ENCODE results near the gene XYLT1. TPM values are rescaled to one million over a fixed set of nuclear protein-coding genes. Genes with fewer than 3 reads are reported as not detected.

Gene XYLT1
- total and polyA plus RNA-seq, 2 of the 8 experiments (the other 6 are each of a cell fraction or from before 2014, with no cell fraction given) = 6.6 to 25.4 TPM

DNA sequence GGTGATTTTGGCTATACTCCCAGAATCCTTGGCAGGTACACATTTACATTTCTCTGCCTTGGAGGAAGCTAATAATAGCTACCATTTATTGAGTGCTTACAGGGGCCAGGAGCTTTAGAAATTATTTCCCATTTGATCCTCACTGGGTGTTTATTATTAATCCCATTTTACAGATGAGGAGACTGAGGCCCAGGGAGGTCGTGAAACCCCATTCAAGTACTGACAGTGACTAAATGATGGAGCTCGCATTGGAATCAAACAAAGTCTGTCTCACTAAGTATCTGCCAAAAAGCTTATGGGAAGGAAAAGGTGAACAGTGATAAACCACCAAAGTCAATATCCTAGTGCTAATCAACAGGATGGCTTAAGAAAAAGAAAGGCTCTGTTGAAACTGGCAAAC is 33.3 kb upstream of the XYLT1 start:
- CTCF ChIA-PET (ENCODE audit: partially characterized antibody) = interaction anchor here (0.9 to 1.5 kb wide), 2 partner anchors 23 to 53 kb away, joined by 3 to 4 read pairs; no protein-coding TSS in a partner anchor
- no peaks in the 10 kb centered on the region for H3K36me3 ChIP-seq (ENCODE audit: control insufficient read depth in 2 of 4, insufficient read depth in 4 of 4, low read length in 3 of 4)
- no peak overlapping the region for H2AK5ac ChIP-seq (ENCODE audit: low read depth, low read length)

More for the DNA sequence above, 33.3 kb upstream of the XYLT1 start:
- no peak overlapping the region for H2BK15ac ChIP-seq (ENCODE audit: low read length)
- no peak overlapping the region for H3K18ac ChIP-seq (ENCODE audit: extremely low read depth, low read length)
- H3K9me3 ChIP-seq (ENCODE audit: insufficient read depth in 2 of 2, low read depth in 1 of 2, low read length in 1 of 2) = peaks cover 9 to 13% of the 10 kb centered on the region in 2 experiments
- H3K56ac ChIP-seq (replicated peaks; ENCODE audit: insufficient read length, low read depth, low read length) = no peak overlapping the region
- TF ChIP-seq SP4 (IDR thresholded peaks at IDR 0.05; ENCODE audit: low read length) (no peak), MAFK (IDR thresholded peaks at IDR 0.05; ENCODE audit: low read depth, low read length) (no peak), SRF (IDR thresholded peaks at IDR 0.05; ENCODE audit: low read depth, low read length) (no peak), SUZ12 (IDR thresholded peaks at IDR 0.05; ENCODE audit: low read length) (no peak), YY1 (IDR thresholded peaks at IDR 0.05; ENCODE audit: low read depth, low read length) (no peak), CREB1 (IDR thresholded peaks at IDR 0.05) (no peak)
- TF ChIP-seq, protein P1, sequence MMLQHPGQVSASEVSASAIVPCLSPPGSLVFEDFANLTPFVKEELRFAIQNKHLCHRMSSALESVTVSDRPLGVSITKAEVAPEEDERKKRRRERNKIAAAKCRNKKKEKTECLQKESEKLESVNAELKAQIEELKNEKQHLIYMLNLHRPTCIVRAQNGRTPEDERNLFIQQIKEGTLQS (IDR thresholded peaks at IDR 0.05; ENCODE audit: insufficient read depth, low read depth, low read length) = no peak
- H4K20me1 ChIP-seq (replicated peaks in 1 of 2; ENCODE audit: control insufficient read depth in 1 of 2, insufficient read depth in 2 of 2, low read length in 2 of 2) = no peaks in the 10 kb centered on the region
- no peak for DNase-seq (ENCODE audit: low read depth in 1 of 2, low spot score in 2 of 2)
- H4K91ac ChIP-seq (replicated peaks; ENCODE audit: insufficient read length, low read length) = no peak overlapping the region
- no peak overlapping the region for H2BK20ac ChIP-seq (ENCODE audit: low read length)
- no peaks in the 10 kb centered on the region for H3K27me3 ChIP-seq (replicated peaks in 1 of 4; ENCODE audit: control insufficient read depth in 3 of 4, extremely low read depth in 1 of 4, insufficient read depth in 3 of 4, low read length in 3 of 4)
- no peak overlapping the region for H3K23ac ChIP-seq (ENCODE audit: insufficient read length)
- H3K4me1 ChIP-seq (replicated peaks in 1 of 4; ENCODE audit: control insufficient read depth in 3 of 4, insufficient read depth in 4 of 4, low read length in 3 of 4) = peaks cover 0 to 2% (median 0%) of the 10 kb centered on the region in 4 experiments; a peak in 2 of 7 replicates
- H2BK12ac ChIP-seq (ENCODE audit: low read depth, low read length) = no peak overlapping the region
- H3K79me2 ChIP-seq (ENCODE audit: control insufficient read depth in 1 of 2, insufficient read depth in 2 of 2, low read length in 2 of 2) = no peaks in the 10 kb centered on the region
- H3K4me3 ChIP-seq (ENCODE audit: extremely low read depth in 1 of 4, insufficient read depth in 2 of 4, low read depth in 3 of 4, low read length in 4 of 4) = no peak overlapping the region
- H2BK5ac ChIP-seq (ENCODE audit: low read depth, low read length) = no peak overlapping the region
- no peak overlapping the region for H4K8ac ChIP-seq (ENCODE audit: extremely low read depth, insufficient read depth, low read length)
- no peak for FAIRE-seq
- H3K27ac ChIP-seq (ENCODE audit: low read depth, low read length) = no peak overlapping the region
- no peak overlapping the region for H4K5ac ChIP-seq (ENCODE audit: insufficient read length, low read depth, low read length)
- H2AFZ ChIP-seq (ENCODE audit: low read length) = no peak overlapping the region
- H3K79me1 ChIP-seq (ENCODE audit: low read depth, low read length) = no peaks in the 10 kb centered on the region
- no peak overlapping the region for H3K4me2 ChIP-seq (ENCODE audit: insufficient read depth in 1 of 2, low read depth in 2 of 2, low read length in 2 of 2)
- POLR2A ChIA-PET (ENCODE audit: partially characterized antibody) = no interaction called here
- H2BK120ac ChIP-seq (replicated peaks; ENCODE audit: low read depth, low read length) = no peak overlapping the region
- H3K23me2 ChIP-seq (ENCODE audit: low read depth, low read length) = no peaks in the 10 kb centered on the region
- 86% methylated on average over 2 of the region's 2 CpGs; no CpG with 5 or more reads in 1 of the 2 experiments for WGBS, 2 experiments (ENCODE audit: extremely low coverage in 1 of 2, insufficient coverage in 1 of 2, insufficient read length in 1 of 2, insufficient replicate concordance in 2 of 2, low coverage in 1 of 2, low lambda C conversion rate in 2 of 2, missing lambda C conversion rate in 1 of 2)
- no peak overlapping the region for H3K14ac ChIP-seq (ENCODE audit: insufficient read length)
- no peak overlapping the region for H3K9ac ChIP-seq (replicated peaks in 1 of 4; ENCODE audit: extremely low read depth in 1 of 4, low read depth in 3 of 4, low read length in 3 of 4)
- peak overlapping the region; percentile 23 for H3K4ac ChIP-seq (replicated peaks; ENCODE audit: insufficient read length, low read depth, low read length)

All from H1 (cell line).